SK-N-SH (cell line): ENCODE data around the gene C3AR1. TPM values are rescaled to one million over a fixed set of nuclear protein-coding genes. Genes with fewer than 3 reads are reported as not detected.
"Not testable (repeated sequence)": the region's sequence is repeated elsewhere in the genome, so short reads cannot be mapped to it uniquely, and the experiment has no call there.

Experiments used
- CTCF ChIA-PET: fragments of 300-600, 350-600 bp; formaldehyde crosslinking; extraction: SDS; loops from one replicate; lab custom pipeline; 2021; lab: Yijun Ruan, JAX
- POLR2A ChIA-PET: fragments of 350-600 bp; sonication (Branson Sonifier 250); formaldehyde crosslinking; extraction: SDS; loops from one replicate; lab custom pipeline; 2020; ENCODE audit warnings: antibody characterized with exemption, inconsistent platforms; lab: Yijun Ruan, JAX
- DNase-seq: peaks from one replicate; pipeline ENCODE4 v3.0.0; 2012
- H2AFZ ChIP-seq: fragments of 200-600 bp; sonication (generic); 2 replicates; pipeline ENCODE4 v1.8.1; 2016; ENCODE audit warnings: antibody characterized with exemption, mild to moderate bottlenecking, low read depth
- H3F3A ChIP-seq: fragments of 200-600 bp; sonication (generic); replicated peaks from 2 replicates; pipeline ENCODE3; 2016; ENCODE audit warnings: antibody characterized with exemption, mild to moderate bottlenecking; ENCODE audit not compliant: insufficient read depth
- H3K27ac ChIP-seq, 2 experiments: fragments of 200-500 bp in 1 of 2; fragments of 200-600 bp in 1 of 2; sonication (Bioruptor generic) in 1 of 2; sonication (generic), shearing (Covaris generic) in 1 of 2; 2 replicates each; pipeline versions ENCODE4 v1.5.1 to v1.6.1; 2014 to 2016; ENCODE audit warnings: low read depth in 2 of 2, inconsistent platforms in 1 of 2, low read length in 1 of 2, mild to moderate bottlenecking in 1 of 2, mixed read lengths in 1 of 2
- H3K27me3 ChIP-seq: fragments of 200-600 bp; sonication (generic), shearing (Covaris generic); 2 replicates; pipeline ENCODE4 v1.6.1; 2016; ENCODE audit warnings: mixed run types; ENCODE audit not compliant: insufficient read depth
- H3K36me3 ChIP-seq, 2 experiments: fragments of 200-500 bp in 1 of 2; fragments of 200-600 bp in 1 of 2; sonication (Bioruptor generic) in 1 of 2; sonication (generic) in 1 of 2; replicated peaks in 1 of 2; 2 replicates each; pipeline versions ENCODE3 to v1.5.1; 2014 to 2016; ENCODE audit warnings: low read length in 1 of 2, mild to moderate bottlenecking in 1 of 2; ENCODE audit not compliant: insufficient read depth in 2 of 2, control insufficient read depth in 1 of 2
- H3K4me1 ChIP-seq, 2 experiments: fragments of 200-500 bp in 1 of 2; fragments of 200-600 bp in 1 of 2; sonication (Bioruptor generic) in 1 of 2; sonication (generic), shearing (Covaris generic) in 1 of 2; 2 replicates each; pipeline versions ENCODE4 v1.5.1 to v1.6.1; 2014 to 2016; ENCODE audit warnings: low read depth in 1 of 2, low read length in 1 of 2, mixed run types in 1 of 2; ENCODE audit not compliant: insufficient read depth in 2 of 2, control insufficient read depth in 1 of 2
- H3K4me2 ChIP-seq: fragments of 200-600 bp; sonication (generic), shearing (Covaris generic); 2 replicates; pipeline ENCODE4 v1.6.1; 2017; ENCODE audit warnings: mixed run types
- H3K4me3 ChIP-seq, 2 experiments: fragments of 200-500 bp in 1 of 2; fragments of 200-600 bp in 1 of 2; sonication (Bioruptor generic) in 1 of 2; sonication (generic), shearing (Covaris generic) in 1 of 2; 2 replicates each; pipeline versions ENCODE4 v1.5.1 to v1.8.1; 2014 to 2016; ENCODE audit warnings: low read depth in 2 of 2, inconsistent platforms in 1 of 2, low read length in 1 of 2, mild to moderate bottlenecking in 1 of 2, mixed read lengths in 1 of 2, moderate library complexity in 1 of 2
- H3K79me2 ChIP-seq: fragments of 200-600 bp; sonication (generic); 2 replicates; pipeline ENCODE4 v1.8.1; 2017; ENCODE audit warnings: mild to moderate bottlenecking; ENCODE audit not compliant: insufficient read depth
- H3K9ac ChIP-seq: fragments of 200-600 bp; sonication (generic); 2 replicates; pipeline ENCODE4 v1.6.1; 2017; ENCODE audit warnings: mixed run types
- H3K9me2 ChIP-seq: fragments of 200-600 bp; sonication (generic); 2 replicates; pipeline ENCODE4 v1.6.1; 2017; ENCODE audit warnings: mixed run types
- H3K9me3 ChIP-seq: fragments of 200-600 bp; sonication (generic); 2 replicates; pipeline ENCODE4 v1.6.1; 2017; ENCODE audit warnings: mixed run types, mild to moderate bottlenecking, moderate library complexity
- H4K20me1 ChIP-seq: fragments of 200-600 bp; sonication (generic); 2 replicates; pipeline ENCODE4 v1.6.1; 2017; ENCODE audit warnings: mild to moderate bottlenecking, mixed run types; ENCODE audit not compliant: insufficient read depth
- EP300 ChIP-seq, 2 experiments: IDR thresholded peaks; 2 replicates each; pipeline versions ENCODE4 v1.4.0 to v1.6.1; 2012; ENCODE audit warnings: borderline replicate concordance in 1 of 2, low read depth in 1 of 2, low read length in 1 of 2
- EZH2phosphoT487 ChIP-seq: fragments of 200-600 bp; sonication (generic); IDR thresholded peaks from 2 replicates; pipeline ENCODE4 v1.6.1; 2017; ENCODE audit warnings: low read depth, mixed run types, mild to moderate bottlenecking, antibody characterized with exemption, moderate library complexity, borderline replicate concordance
- FOXJ3 ChIP-seq: sonication (generic); formaldehyde crosslinking; IDR thresholded peaks from 2 replicates; pipeline ENCODE4 v1.5.1; 2020; ENCODE audit warnings: mild to moderate bottlenecking, missing genetic modification reagents
- IRF3 ChIP-seq: fragments of 150-350 bp; IDR thresholded peaks from 2 replicates; pipeline ENCODE4 v1.6.1; 2016; ENCODE audit warnings: mild to moderate bottlenecking, low read depth, low read length
- MXI1 ChIP-seq: IDR thresholded peaks from 2 replicates; pipeline ENCODE4 v1.6.1; 2012; ENCODE audit warnings: mild to moderate bottlenecking, low read depth, low read length, improper control_type of control experiment
- POLR2AphosphoS5 ChIP-seq: IDR thresholded peaks from 2 replicates; pipeline ENCODE4 v1.6.1; 2012; ENCODE audit warnings: low read depth, low read length
- RAD21 ChIP-seq: IDR thresholded peaks from 2 replicates; pipeline ENCODE4 v1.6.1; 2012; ENCODE audit warnings: mild to moderate bottlenecking, low read length
- RCOR1 ChIP-seq: fragments of 150-350 bp; IDR thresholded peaks from 2 replicates; pipeline ENCODE4 v1.6.1; 2017; ENCODE audit warnings: antibody characterized with exemption, low read length
- RFX5 ChIP-seq: IDR thresholded peaks from 2 replicates; pipeline ENCODE4 v1.6.1; 2012; ENCODE audit warnings: mild to moderate bottlenecking, improper control_type of control experiment, low read length
- RXRA ChIP-seq: IDR thresholded peaks from 2 replicates; pipeline ENCODE4 v1.4.0; 2012; ENCODE audit warnings: low read depth, mild to moderate bottlenecking, borderline replicate concordance
- SIN3A ChIP-seq: IDR thresholded peaks from 2 replicates; pipeline ENCODE4 v1.6.1; 2012; ENCODE audit warnings: low read depth, mild to moderate bottlenecking, low read length, moderate library complexity, borderline replicate concordance
- TAF1 ChIP-seq: IDR thresholded peaks from 2 replicates; pipeline ENCODE4 v1.6.1; 2012; ENCODE audit warnings: low read depth, mild to moderate bottlenecking, low read length, moderate library complexity, borderline replicate concordance
- TCF12 ChIP-seq: IDR thresholded peaks from 2 replicates; pipeline ENCODE4 v1.4.0; 2012
- YY1 ChIP-seq: IDR thresholded peaks from 2 replicates; pipeline ENCODE4 v1.4.0; 2012; ENCODE audit warnings: low read depth, mild to moderate bottlenecking
- ZBTB33 ChIP-seq: IDR thresholded peaks from 2 replicates; pipeline ENCODE4 v1.4.0; 2012; ENCODE audit warnings: low read depth, borderline replicate concordance
- WGBS: methylation state at CpG from one replicate; pipeline ENCODE4 v1.1.6; 2017; ENCODE audit warnings: low lambda C conversion rate; 5-methylcytosine and 5-hydroxymethylcytosine counted together
- polyA plus RNA-seq, 3 experiments: library from polyadenylated mRNA; depleted of rRNA; stranded (reverse); fragments of >200 nt; gene quantifications; 2 replicates each; pipeline ENCODE4 v1.2.3, GENCODE V29; 2012
- TF ChIP-seq, protein P1 (sequence below): fragments of 150-350 bp; IDR thresholded peaks from 2 replicates; pipeline ENCODE4 v1.6.1; 2017; ENCODE audit warnings: antibody characterized with exemption, low read length, low read depth, borderline replicate concordance
- TF ChIP-seq, protein P2 (sequence below): IDR thresholded peaks from 2 replicates; pipeline ENCODE4 v1.6.1; 2012; ENCODE audit warnings: mild to moderate bottlenecking, low read depth, low read length, moderate library complexity
- TF ChIP-seq, protein P3 (sequence below): IDR thresholded peaks from 2 replicates; pipeline ENCODE4 v1.4.0; 2012; ENCODE audit warnings: low read depth, borderline replicate concordance

The C3AR1 gene
- polyA plus RNA-seq, 1 of the 3 experiments (the other 2 are of a cell fraction), result 1.4 TPM

- H3F3A ChIP-seq, result peaks cover 23% of the 10 kb centered on the region
- H3K36me3 ChIP-seq, result no peaks in the 10 kb centered on the region
- POLR2A ChIA-PET, result no interaction called here
- CTCF ChIA-PET, result interaction anchor here (1.0 to 6.3 kb wide), 2 partner anchors 13 to 98 kb away, joined by 3 to 41 read pairs; no protein-coding TSS in a partner anchor
- no peaks in the 10 kb centered on the region for H3K9me2 ChIP-seq
- H3K4me2 ChIP-seq, result peak overlapping the region; percentile 91
- H4K20me1 ChIP-seq, result peaks cover 15% of the 10 kb centered on the region
- WGBS, result 76% methylated on average over 5 of the region's 5 CpGs
- TF ChIP-seq RFX5 (no peak), EP300 (IDR thresholded peaks at IDR 0.05; ENCODE audit: borderline replicate concordance in 1 of 2, low read depth in 1 of 2, low read length in 1 of 2) (no peak), SIN3A (no peak), FOXJ3 (no peak), TAF1 (no peak), RAD21 (no peak), POLR2AphosphoS5 (no peak), TCF12 (no peak), IRF3 (no peak), ZBTB33 (no peak), EZH2phosphoT487 (no peak), RXRA (no peak), MXI1 (no peak), RCOR1 (no peak), YY1 (no peak)
- TF ChIP-seq, protein P1, sequence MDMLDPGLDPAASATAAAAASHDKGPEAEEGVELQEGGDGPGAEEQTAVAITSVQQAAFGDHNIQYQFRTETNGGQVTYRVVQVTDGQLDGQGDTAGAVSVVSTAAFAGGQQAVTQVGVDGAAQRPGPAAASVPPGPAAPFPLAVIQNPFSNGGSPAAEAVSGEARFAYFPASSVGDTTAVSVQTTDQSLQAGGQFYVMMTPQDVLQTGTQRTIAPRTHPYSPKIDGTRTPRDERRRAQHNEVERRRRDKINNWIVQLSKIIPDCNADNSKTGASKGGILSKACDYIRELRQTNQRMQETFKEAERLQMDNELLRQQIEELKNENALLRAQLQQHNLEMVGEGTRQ, result no peak
- TF ChIP-seq, protein P2, sequence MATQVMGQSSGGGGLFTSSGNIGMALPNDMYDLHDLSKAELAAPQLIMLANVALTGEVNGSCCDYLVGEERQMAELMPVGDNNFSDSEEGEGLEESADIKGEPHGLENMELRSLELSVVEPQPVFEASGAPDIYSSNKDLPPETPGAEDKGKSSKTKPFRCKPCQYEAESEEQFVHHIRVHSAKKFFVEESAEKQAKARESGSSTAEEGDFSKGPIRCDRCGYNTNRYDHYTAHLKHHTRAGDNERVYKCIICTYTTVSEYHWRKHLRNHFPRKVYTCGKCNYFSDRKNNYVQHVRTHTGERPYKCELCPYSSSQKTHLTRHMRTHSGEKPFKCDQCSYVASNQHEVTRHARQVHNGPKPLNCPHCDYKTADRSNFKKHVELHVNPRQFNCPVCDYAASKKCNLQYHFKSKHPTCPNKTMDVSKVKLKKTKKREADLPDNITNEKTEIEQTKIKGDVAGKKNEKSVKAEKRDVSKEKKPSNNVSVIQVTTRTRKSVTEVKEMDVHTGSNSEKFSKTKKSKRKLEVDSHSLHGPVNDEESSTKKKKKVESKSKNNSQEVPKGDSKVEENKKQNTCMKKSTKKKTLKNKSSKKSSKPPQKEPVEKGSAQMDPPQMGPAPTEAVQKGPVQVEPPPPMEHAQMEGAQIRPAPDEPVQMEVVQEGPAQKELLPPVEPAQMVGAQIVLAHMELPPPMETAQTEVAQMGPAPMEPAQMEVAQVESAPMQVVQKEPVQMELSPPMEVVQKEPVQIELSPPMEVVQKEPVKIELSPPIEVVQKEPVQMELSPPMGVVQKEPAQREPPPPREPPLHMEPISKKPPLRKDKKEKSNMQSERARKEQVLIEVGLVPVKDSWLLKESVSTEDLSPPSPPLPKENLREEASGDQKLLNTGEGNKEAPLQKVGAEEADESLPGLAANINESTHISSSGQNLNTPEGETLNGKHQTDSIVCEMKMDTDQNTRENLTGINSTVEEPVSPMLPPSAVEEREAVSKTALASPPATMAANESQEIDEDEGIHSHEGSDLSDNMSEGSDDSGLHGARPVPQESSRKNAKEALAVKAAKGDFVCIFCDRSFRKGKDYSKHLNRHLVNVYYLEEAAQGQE, result no peak
- TF ChIP-seq, protein P3, sequence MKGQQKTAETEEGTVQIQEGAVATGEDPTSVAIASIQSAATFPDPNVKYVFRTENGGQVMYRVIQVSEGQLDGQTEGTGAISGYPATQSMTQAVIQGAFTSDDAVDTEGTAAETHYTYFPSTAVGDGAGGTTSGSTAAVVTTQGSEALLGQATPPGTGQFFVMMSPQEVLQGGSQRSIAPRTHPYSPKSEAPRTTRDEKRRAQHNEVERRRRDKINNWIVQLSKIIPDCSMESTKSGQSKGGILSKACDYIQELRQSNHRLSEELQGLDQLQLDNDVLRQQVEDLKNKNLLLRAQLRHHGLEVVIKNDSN, result no peak
- peaks cover 16 to 25% of the 10 kb centered on the region in 2 experiments; a peak in 3 of 4 replicates for H3K4me1 ChIP-seq
- H3K4me3 ChIP-seq, result peak overlapping the region; percentile 85 to 89
- H2AFZ ChIP-seq, result peak overlapping the region; percentile 94
- no peaks in the 10 kb centered on the region for H3K9me3 ChIP-seq
- no peak for DNase-seq
- H3K79me2 ChIP-seq, result peaks cover 37% of the 10 kb centered on the region
- H3K9ac ChIP-seq, result peak overlapping the region; percentile 90; the same call in 1 of the 2 replicates
- H3K27ac ChIP-seq, result peak overlapping the region in 1 of 2 experiments; percentile 46; a peak in 1 of 4 replicates
- no peaks in the 10 kb centered on the region for H3K27me3 ChIP-seq
Measured at GRCh38 chr12:8031872-8032241, 34.3 kb downstream of the C3AR1 start.

DNA sequence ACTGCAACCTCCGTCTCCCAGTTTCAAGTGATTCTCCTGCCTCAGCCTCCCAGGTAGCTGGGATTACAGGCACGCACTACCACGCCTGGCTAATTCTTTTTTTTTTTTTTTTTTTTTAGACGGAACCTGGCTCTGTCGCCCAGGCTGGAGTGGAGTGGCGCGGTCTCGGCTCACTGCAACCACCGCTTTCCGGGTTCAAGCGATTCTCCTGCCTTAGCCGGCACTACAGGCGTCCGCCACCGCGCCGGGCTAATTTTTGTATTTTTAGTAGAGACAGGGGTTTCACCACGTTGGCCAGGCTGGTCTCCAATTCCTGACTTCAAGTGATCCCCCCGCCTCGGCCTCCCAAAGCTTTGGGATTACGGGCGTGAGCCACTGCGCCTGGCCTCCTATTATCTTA lies 35.1 kb downstream of the C3AR1 start:
- H3K4me2 ChIP-seq, H3K9ac ChIP-seq, H3K9me3 ChIP-seq, H3K4me3 ChIP-seq, H3K9me2 ChIP-seq, H3K27me3 ChIP-seq, H3K27ac ChIP-seq, POLR2A ChIA-PET, DNase-seq, H2AFZ ChIP-seq, H3K36me3 ChIP-seq: not testable (repeated sequence)
- Histone ChIP-seq H3K4me1 (peaks cover 14 to 25% of the 10 kb centered on the region in 2 experiments; a peak in 3 of 4 replicates), H4K20me1 (peaks cover 15% of the 10 kb centered on the region), H3K79me2 (peaks cover 28% of the 10 kb centered on the region), H3F3A (peaks cover 25% of the 10 kb centered on the region)
- CTCF ChIA-PET, result interaction anchor here (6.3 kb wide), 1 partner anchor 14 kb away, joined by 41 read pairs; no protein-coding TSS in a partner anchor
- WGBS, result 95% methylated on average over 23 of the region's 23 CpGs
